GM13977 (cell line): ENCODE results near the gene HDAC11.
A peak's percentile ranks its signal among the peaks of the same experiment; 100 is the strongest.

Experiments
- DNase-seq: peaks from one replicate; pipeline ENCODE4 v3.0.0; 2012; ENCODE audit warnings: low spot score
- in situ Hi-C: fragments of 300-500 bp; cut with MboI; formaldehyde crosslinking; loops from one replicate; pipeline ENCODE4 v1.12.0; 2022; ENCODE audit warnings: low sequenced_read_pairs, low pct_unique_long_range_greater_than_20kb, mixed read lengths, inconsistent platforms; ENCODE audit not compliant: unreplicated experiment
- TF ChIP-seq, protein P1 (sequence below): IDR thresholded peaks from 2 replicates; pipeline ENCODE4 v1.5.1; 2012; ENCODE audit warnings: mild to moderate bottlenecking, control low read depth; ENCODE audit not compliant: insufficient read depth; ENCODE audit errors: extremely low read depth, missing control alignments

Gene HDAC11

DNA sequence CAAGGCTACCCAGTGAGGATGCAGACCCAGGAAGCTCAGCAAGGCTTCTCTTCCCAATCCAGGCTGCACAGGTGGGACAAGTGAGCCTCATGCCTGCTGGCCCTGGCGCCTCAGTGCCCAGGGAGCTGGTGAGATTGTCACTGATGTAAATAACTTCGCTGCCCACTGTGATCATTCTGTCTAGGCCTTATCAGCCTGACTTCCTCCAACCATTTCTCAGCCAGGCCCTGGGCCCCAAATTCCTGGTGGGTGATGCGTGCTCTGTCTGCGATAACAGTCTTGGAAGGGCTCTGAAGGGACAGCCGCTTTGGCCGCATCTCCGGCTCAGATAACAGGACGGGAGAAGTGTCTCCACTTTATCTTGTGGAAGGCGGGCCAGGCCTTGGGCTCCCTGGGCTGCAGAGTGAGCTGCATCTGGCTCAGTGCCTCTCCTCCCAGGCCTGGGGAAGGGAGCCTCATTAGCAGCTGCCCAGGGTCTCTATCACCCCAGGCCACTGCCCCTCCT lies 66.6 kb downstream of the HDAC11 start:
- DNase-seq = no peak
- in situ Hi-C loops = no loop called here
- TF ChIP-seq, protein P1, sequence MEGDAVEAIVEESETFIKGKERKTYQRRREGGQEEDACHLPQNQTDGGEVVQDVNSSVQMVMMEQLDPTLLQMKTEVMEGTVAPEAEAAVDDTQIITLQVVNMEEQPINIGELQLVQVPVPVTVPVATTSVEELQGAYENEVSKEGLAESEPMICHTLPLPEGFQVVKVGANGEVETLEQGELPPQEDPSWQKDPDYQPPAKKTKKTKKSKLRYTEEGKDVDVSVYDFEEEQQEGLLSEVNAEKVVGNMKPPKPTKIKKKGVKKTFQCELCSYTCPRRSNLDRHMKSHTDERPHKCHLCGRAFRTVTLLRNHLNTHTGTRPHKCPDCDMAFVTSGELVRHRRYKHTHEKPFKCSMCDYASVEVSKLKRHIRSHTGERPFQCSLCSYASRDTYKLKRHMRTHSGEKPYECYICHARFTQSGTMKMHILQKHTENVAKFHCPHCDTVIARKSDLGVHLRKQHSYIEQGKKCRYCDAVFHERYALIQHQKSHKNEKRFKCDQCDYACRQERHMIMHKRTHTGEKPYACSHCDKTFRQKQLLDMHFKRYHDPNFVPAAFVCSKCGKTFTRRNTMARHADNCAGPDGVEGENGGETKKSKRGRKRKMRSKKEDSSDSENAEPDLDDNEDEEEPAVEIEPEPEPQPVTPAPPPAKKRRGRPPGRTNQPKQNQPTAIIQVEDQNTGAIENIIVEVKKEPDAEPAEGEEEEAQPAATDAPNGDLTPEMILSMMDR = no peak

DNA sequence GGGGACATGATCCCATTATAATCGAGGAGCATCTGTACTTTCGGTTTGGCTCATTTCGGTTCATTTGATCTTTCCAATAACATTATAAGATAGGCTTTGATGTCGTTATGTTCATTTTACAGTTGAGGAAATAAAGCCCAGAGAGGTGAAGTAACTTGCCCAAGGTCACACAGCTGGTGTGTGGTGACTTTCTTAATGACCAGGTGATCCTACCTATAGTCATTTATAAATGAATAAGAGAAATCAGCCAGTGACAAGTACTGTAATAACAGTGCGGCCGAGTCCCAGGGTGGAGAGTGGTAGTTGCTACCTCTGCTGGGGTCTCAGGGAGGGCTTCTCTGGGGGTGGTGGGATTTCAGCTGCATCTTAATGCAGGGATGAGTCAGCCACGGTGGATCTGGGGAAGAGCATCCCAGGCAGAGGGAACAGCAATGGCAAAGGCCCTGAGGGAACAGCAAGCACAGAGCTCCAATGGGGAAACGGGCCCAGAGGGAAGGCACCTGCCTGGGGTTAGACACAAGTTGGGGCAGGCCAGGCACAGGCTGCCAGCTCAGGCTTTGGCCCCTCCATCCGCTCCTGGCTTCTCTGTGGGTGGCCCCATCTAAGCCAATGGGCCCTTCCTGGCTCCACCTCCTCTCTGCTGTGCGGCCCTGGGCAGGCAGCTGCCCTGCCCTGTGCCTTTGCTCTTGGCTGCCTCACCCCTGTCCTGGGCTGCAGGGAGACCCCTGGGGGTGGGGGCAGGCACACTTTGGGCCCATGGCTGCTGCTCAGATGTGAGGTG lies 67.7 kb downstream of the HDAC11 start:
- in situ Hi-C loops = no loop called here
- TF ChIP-seq, protein P1 = no peak
- DNase-seq = no peak

DNA sequence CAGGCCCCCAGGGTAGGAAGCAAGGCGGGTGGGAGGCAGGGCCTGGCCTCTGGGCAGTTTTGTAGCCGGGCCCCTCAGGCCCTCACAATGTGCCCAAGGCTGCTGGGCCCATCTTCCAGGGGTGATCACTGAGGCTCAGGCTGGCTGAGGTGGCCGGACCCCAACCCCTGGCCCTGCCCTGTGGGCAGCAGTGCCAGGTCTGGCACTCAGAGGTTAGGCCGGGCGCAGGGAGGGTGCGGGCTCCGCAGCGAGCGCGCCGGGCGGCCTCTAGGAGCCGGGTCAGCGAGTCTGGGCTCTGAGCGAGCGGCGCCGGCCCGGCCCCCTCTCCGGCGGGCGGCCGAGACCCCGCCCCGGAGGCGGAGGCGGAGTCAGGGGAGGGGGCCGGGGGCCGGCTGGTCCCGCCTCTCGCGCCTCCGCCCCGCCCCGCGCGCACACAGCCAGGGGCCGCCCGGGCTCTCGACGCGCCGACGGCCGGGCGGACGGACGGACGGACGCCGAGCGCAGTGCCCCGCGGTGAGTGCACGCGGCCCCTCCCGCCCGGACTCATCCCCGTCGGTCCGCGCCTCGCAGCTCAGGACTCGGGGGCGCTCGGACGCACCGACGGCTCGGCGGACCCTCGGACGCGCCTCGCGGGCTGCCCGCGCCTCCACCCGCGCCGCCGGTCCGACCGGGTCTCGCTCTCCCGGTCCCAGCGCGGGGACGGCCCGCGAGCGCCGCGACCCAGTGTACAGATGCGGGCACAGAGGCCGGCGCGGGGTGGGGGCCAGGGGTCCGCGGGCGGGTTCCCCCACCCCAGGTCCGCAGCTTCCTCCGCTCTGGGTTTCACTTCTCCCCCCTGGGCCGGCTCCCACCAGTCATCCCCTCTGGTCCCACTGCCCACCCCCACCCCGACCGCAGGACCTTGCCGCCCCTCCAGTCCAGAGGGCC lies 68.9 kb downstream of the HDAC11 start, which contains the start of gene FBLN2:
TSS of gene FBLN2 (plus strand) at position 430 of the 927 bp plus-strand sequence. CDS start 21,231 bp downstream, outside the sequence.
- in situ Hi-C loops = no loop called here
- TF ChIP-seq, protein P1 = no peak
- DNase-seq = peak; percentile 58

DNA sequence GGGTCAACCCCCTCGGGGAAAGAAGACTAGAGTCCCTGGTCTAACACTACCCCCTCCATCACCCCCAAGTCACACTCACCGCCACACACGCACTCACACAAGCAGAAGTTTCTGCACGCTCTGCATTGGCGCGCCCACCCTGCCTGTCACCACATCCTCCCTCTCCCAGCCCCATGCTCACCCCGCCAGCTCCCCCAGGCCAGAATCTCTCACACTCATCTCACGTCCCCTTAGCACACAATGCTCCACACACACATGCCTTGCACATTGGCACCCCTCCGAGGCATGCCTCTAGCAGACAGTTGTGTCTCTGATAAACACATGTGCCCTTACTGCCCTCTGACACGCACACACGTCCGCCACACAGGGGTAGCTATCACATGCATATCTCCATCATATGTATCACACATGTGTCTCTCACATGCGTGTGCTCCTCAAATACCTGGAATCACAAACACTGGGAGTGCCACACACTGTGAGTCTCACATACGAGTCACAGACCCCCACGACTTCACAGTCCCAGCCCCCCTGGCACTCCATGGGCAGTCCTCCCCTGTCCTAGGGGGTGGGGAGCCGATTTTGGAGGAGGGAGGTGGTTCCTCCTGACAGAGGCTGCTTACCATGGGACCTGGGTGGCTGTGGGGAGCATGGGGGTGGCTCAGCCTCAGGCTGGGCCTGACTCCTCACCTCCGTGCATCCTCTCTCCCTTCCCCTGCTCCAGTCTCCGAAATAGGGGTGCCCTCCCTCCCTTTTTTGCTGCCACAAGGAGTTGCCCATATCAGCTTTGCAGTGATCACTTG lies 69.7 kb downstream of the HDAC11 start:
- DNase-seq = no peak
- in situ Hi-C loops = no loop called here
- TF ChIP-seq, protein P1 = no peak

DNA sequence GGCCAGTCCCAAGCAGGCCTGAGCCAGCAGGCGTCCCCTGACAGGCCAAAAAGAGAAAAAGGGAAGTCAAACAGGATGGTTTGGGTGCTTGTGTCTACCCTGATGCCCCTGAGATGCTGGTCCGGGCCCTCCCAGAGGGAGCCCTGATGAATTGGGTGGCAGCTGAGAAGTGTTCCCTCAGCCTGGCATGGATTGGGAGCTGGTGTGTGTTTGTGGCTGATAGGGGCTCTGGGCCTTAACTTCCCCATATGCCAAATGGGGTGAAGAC lies 70.3 kb downstream of the HDAC11 start:
- TF ChIP-seq, protein P1 = no peak
- in situ Hi-C loops = no loop called here
- no peak for DNase-seq

DNA sequence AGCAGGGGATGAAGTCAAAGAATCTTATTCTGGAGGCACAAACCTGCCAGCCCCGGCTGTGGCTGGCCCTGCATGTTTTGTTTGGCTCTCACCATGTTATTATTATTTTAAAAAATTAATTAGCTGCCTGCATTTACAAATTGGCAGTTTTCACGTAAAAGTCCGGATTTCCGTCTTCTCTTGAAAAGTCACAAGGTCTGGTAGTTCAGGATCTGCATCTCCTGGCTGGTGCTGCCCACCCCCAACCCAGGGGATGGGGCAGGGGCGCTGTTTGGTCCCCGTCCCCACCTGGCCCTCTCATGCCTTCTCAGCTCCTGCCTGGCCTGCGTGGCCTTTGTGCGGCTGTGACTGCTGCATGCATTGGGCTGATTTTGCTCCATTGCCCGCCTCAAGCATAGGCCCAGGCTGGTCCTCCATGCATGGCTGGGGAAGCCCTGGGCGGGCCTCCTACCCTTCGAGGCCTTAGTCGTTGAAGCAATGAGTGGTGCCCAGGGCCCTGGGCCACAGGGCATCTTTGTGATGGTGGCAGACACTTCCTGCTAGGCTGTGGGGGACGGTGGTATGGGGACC lies 70.8 kb downstream of the HDAC11 start:
- no peak for DNase-seq
- in situ Hi-C loops = no loop called here
- TF ChIP-seq, protein P1 = no peak
